Lower leg skin (tissue), 3 donors: ENCODE measurements around the gene TRAM2.

Source experiments
- CTCF ChIP-seq, 3 donors: fragments of 450-650 bp; IDR thresholded peaks; one replicate each; pipeline ENCODE4 v1.5.1; 2016; ENCODE audit warnings: antibody characterized with exemption in 3 of 3, mild to moderate bottlenecking in 3 of 3, moderate library complexity in 2 of 3
- POLR2A ChIP-seq, 2 donors: fragments of 450-650 bp; IDR thresholded peaks; one replicate each; pipeline ENCODE4 v1.6.1; 2016 to 2017; ENCODE audit warnings: antibody characterized with exemption in 2 of 2, mild to moderate bottlenecking in 1 of 2, moderate library complexity in 1 of 2

GRCh38 chr6:52579006-52579660, 2.3 kb upstream of the TRAM2 start:
- TF ChIP-seq POLR2A (IDR thresholded peaks at IDR 0.05): no peak
- no peak for TF ChIP-seq CTCF (IDR thresholded peaks at IDR 0.05)
